Measurements from ENCODE around the gene GDPD5. TPM values are rescaled to one million over a fixed set of nuclear protein-coding genes. Genes with fewer than 3 reads are reported as not detected.

Gene GDPD5
- total and polyA plus RNA-seq, 10 of the 15 experiments (the other 5 are each of a cell fraction or from before 2014, with no cell fraction given) = 0.10 to 30.0 (median 6.7) TPM

DNA sequence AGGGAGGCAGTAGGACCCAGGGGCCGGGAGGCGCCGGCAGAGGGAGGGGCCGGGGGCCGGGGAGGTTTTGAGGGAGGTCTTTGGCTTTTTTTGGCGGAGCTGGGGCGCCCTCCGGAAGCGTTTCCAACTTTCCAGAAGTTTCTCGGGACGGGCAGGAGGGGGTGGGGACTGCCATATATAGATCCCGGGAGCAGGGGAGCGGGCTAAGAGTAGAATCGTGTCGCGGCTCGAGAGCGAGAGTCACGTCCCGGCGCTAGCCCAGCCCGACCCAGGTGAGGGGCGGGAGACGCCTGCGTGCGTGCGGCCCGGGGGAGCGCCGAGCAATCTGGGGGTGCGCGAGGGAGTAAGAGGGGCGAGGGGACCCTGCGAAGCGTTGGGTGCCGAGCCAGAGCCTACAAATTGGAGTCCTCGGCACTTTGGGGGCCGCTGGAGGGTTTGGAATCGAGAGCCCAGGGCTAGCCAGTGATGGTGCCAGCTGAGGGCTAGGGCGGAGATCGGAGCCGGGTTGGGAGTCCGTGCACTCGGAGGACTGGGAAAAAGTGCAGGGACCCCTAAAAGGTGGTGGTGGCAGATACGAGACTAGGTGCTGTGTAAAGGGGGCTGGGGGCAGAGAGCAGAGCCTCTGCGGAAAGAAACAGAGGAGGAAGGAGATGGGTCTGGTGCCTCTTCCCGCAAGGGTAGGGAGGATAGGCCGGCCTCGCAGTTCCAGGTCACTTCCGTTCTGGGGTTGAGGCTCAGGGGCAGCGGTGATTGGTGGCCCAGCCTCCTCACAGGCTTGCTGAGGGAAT, 36.5 kb upstream of the GDPD5 start, which contains the start of gene SERPINH1 (continued):
- TF ChIP-seq, protein P1, sequence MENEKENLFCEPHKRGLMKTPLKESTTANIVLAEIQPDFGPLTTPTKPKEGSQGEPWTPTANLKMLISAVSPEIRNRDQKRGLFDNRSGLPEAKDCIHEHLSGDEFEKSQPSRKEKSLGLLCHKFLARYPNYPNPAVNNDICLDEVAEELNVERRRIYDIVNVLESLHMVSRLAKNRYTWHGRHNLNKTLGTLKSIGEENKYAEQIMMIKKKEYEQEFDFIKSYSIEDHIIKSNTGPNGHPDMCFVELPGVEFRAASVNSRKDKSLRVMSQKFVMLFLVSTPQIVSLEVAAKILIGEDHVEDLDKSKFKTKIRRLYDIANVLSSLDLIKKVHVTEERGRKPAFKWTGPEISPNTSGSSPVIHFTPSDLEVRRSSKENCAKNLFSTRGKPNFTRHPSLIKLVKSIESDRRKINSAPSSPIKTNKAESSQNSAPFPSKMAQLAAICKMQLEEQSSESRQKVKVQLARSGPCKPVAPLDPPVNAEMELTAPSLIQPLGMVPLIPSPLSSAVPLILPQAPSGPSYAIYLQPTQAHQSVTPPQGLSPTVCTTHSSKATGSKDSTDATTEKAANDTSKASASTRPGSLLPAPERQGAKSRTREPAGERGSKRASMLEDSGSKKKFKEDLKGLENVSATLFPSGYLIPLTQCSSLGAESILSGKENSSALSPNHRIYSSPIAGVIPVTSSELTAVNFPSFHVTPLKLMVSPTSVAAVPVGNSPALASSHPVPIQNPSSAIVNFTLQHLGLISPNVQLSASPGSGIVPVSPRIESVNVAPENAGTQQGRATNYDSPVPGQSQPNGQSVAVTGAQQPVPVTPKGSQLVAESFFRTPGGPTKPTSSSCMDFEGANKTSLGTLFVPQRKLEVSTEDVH (IDR thresholded peaks at IDR 0.05; ENCODE audit: low read depth, partially characterized antibody) = no peak
- TF ChIP-seq NRF1 (conservative IDR thresholded peaks at IDR 0.05; ENCODE audit: low read depth, low read length) (no peak), MEF2B (IDR thresholded peaks at IDR 0.05; ENCODE audit: partially characterized antibody, poor library complexity, severe bottlenecking) (no peak), SREBF1 (IDR thresholded peaks at IDR 0.05; ENCODE audit: low read length) (no peak), NR2C2 (IDR thresholded peaks at IDR 0.05; ENCODE audit: borderline replicate concordance, control insufficient read depth, insufficient read length, low read depth) (no peak), GABPA (IDR thresholded peaks at IDR 0.05; ENCODE audit: low read depth) (peak; percentile 80), USF2 (IDR thresholded peaks at IDR 0.05; ENCODE audit: borderline replicate concordance, low read depth, low read length) (no peak), SMAD5 (IDR thresholded peaks at IDR 0.05; ENCODE audit: low read depth) (peak; percentile 80), TCF12 (IDR thresholded peaks at IDR 0.05; ENCODE audit: low read depth, low read length) (no peak), RBBP5 (conservative IDR thresholded peaks at IDR 0.05) (no peak), BMI1 (IDR thresholded peaks at IDR 0.05; ENCODE audit: borderline replicate concordance) (no peak), TARDBP (IDR thresholded peaks at IDR 0.05; ENCODE audit: borderline replicate concordance) (no peak), EGR1 (IDR thresholded peaks at IDR 0.05; ENCODE audit: borderline replicate concordance in 1 of 2, low read depth in 2 of 2, low read length in 2 of 2) (peak in 1 of 2 experiments; percentile 74; a peak in 1 of 3 replicates), FOS (IDR thresholded peaks at IDR 0.05; ENCODE audit: borderline replicate concordance, extremely low read depth, insufficient read length) (no peak), MTA2 (IDR thresholded peaks at IDR 0.05; ENCODE audit: low read depth) (no peak), IKZF1 (conservative IDR thresholded peaks at IDR 0.05) (peak; percentile 61), JUND (IDR thresholded peaks at IDR 0.05; ENCODE audit: low read depth, low read length) (no peak), MYB (IDR thresholded peaks at IDR 0.05; ENCODE audit: borderline replicate concordance, low read depth, low read length) (no peak), MXI1 (IDR thresholded peaks at IDR 0.05; ENCODE audit: low read depth, low read length) (no peak), ZBED1 (IDR thresholded peaks at IDR 0.05; ENCODE audit: borderline replicate concordance) (no peak), ETV6 (conservative IDR thresholded peaks at IDR 0.05 in 1 of 2, IDR thresholded peaks at IDR 0.05 in 1 of 2; ENCODE audit: borderline replicate concordance in 1 of 2, low read depth in 1 of 2) (0 out of 4 replicates have a peak, but pooled peaks of 1 of the 2 experiments have one; percentile 40), CHD2 (IDR thresholded peaks at IDR 0.05; ENCODE audit: borderline replicate concordance, low read depth, low read length) (no peak; the same call in 1 of the 2 replicates), CBX3 (IDR thresholded peaks at IDR 0.05; ENCODE audit: borderline replicate concordance, low read depth) (no peak)
- TF ChIP-seq, protein P2, sequence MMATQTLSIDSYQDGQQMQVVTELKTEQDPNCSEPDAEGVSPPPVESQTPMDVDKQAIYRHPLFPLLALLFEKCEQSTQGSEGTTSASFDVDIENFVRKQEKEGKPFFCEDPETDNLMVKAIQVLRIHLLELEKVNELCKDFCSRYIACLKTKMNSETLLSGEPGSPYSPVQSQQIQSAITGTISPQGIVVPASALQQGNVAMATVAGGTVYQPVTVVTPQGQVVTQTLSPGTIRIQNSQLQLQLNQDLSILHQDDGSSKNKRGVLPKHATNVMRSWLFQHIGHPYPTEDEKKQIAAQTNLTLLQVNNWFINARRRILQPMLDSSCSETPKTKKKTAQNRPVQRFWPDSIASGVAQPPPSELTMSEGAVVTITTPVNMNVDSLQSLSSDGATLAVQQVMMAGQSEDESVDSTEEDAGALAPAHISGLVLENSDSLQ (IDR thresholded peaks at IDR 0.05) = no peak
- TF ChIP-seq, protein P3, sequence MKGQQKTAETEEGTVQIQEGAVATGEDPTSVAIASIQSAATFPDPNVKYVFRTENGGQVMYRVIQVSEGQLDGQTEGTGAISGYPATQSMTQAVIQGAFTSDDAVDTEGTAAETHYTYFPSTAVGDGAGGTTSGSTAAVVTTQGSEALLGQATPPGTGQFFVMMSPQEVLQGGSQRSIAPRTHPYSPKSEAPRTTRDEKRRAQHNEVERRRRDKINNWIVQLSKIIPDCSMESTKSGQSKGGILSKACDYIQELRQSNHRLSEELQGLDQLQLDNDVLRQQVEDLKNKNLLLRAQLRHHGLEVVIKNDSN (IDR thresholded peaks at IDR 0.05; ENCODE audit: borderline replicate concordance, extremely low read length, insufficient read depth, low read depth, low read length) = no peak
